Kidney (tissue), 14 donors: Measurements from ENCODE around the gene BORCS8. TPM values are rescaled to one million over a fixed set of nuclear protein-coding genes. Genes with fewer than 3 reads are reported as not detected.
"Not testable (repeated sequence)": the region's sequence is repeated elsewhere in the genome, so short reads cannot be mapped to it uniquely, and the experiment has no call there.

ENCODE experiments used
- DNase-seq, 5 donors: peaks; one replicate each; pipeline ENCODE4 v3.0.0-alpha.2; 2013 to 2020
- FAIRE-seq: peaks from 2 replicates; lab custom pipeline; 2012; peaks lifted over from hg19 to GRCh38; lab: Jason Lieb, UNC
- H3K27ac ChIP-seq, 2 donors: one replicate each; pipeline ENCODE4 v1.7.0; 2013; ENCODE audit warnings: low read depth in 2 of 2, low read length in 2 of 2, inconsistent platforms in 1 of 2
- H3K27me3 ChIP-seq: one replicate; pipeline ENCODE4 v1.7.1; 2013; ENCODE audit warnings: low read length, inconsistent platforms; ENCODE audit not compliant: control insufficient read depth, insufficient read depth
- H3K36me3 ChIP-seq, 3 donors: one replicate each; pipeline versions ENCODE4 v1.7.0 to v1.7.1; 2013; ENCODE audit warnings: low read length in 3 of 3, control low read depth in 1 of 3, inconsistent platforms in 1 of 3; ENCODE audit not compliant: insufficient read depth in 3 of 3, control insufficient read depth in 2 of 3
- H3K4me1 ChIP-seq, 3 donors: one replicate each; pipeline versions ENCODE4 v1.7.0 to v1.7.1; 2013; ENCODE audit warnings: low read length in 3 of 3, inconsistent platforms in 1 of 3, low read depth in 1 of 3; ENCODE audit not compliant: control insufficient read depth in 2 of 3, insufficient read depth in 2 of 3
- H3K4me3 ChIP-seq, 3 donors: one replicate each; pipeline versions ENCODE4 v1.7.0 to v1.8.1; 2013; ENCODE audit warnings: low read length in 3 of 3, control low read depth in 1 of 3, inconsistent platforms in 1 of 3
- H3K9ac ChIP-seq, 3 donors: one replicate each; pipeline versions ENCODE4 v1.7.0 to v1.7.1; 2013; ENCODE audit warnings: low read length in 3 of 3, control low read depth in 1 of 3, inconsistent platforms in 1 of 3
- H3K9me3 ChIP-seq, 3 donors: one replicate each; pipeline versions ENCODE4 v1.7.0 to v1.7.1; 2013; ENCODE audit warnings: low read length in 3 of 3, control low read depth in 1 of 3, inconsistent platforms in 1 of 3; ENCODE audit not compliant: control insufficient read depth in 2 of 3, insufficient read depth in 1 of 3
- CTCF ChIP-seq: IDR thresholded peaks from 3 replicates; pipeline ENCODE4 v1.5.1; 2012; ENCODE audit warnings: mild to moderate bottlenecking, moderate library complexity, borderline replicate concordance; ENCODE audit not compliant: insufficient read depth; ENCODE audit errors: extremely low read depth
- intact Hi-C: fragments of 100-400 bp; cut with DNase I; formaldehyde crosslinking; loops from one replicate; pipeline ENCODE4 v1.11.1; 2022
- polyA plus RNA-seq: library from polyadenylated mRNA; stranded (reverse); fragments of 350-450 nt; fragmentation: Illumina TruSeq; extraction: RNeasy Lipid Tissue Mini Kit (QIAGEN cat#74804); gene quantifications from one replicate; pipeline ENCODE4 v1.2.3, GENCODE V29; 2014; ENCODE audit warnings: low read depth, low replicate concordance; ENCODE audit not compliant: insufficient read depth
- total RNA-seq: library from RNA; stranded (reverse); fragmentation: NEBNext Ultra II Directional; extraction: Animal tissue kit (Norgen Biotek cat#: 25700); gene quantifications from one replicate; pipeline ENCODE4 v1.2.1, GENCODE V29; 2021
- donor health status: control.
- donor health status: control.
- donor health status: control.
- donor health status: control.
- donor health status: control.
- donor health status: DM: yes; HTN: yes; CAD: no.
- donor health status: Normal renal cell carcinoma (clear cell type).

BORCS8 gene
- total and polyA plus RNA-seq, 2 donors from 2014 or later, result 42.2 to 51.7 TPM

- TF ChIP-seq CTCF, result no peak
- H3K27me3 ChIP-seq, result no peaks in the 10 kb centered on the region
- H3K4me1 ChIP-seq, result no peaks in the 10 kb centered on the region
- intact Hi-C loops, result no loop called here
- H3K27ac ChIP-seq, result no peak overlapping the region
- no peak overlapping the region for H3K4me3 ChIP-seq
- peaks cover 0 to 2% (median 0%) of the 10 kb centered on the region in 3 donors for H3K9me3 ChIP-seq
- no peak for DNase-seq
- no peak overlapping the region for H3K9ac ChIP-seq
- no peaks in the 10 kb centered on the region for H3K36me3 ChIP-seq
- FAIRE-seq, result no peak
These were observed 39.1 kb downstream of the BORCS8 start for GRCh38 chr19:19152668-19153384.

GRCh38 chr19:19151418-19151817 is 40.5 kb downstream of the BORCS8 start:
- Histone ChIP-seq H3K27me3 (no peaks in the 10 kb centered on the region), H3K4me3 (no peak overlapping the region), H3K27ac (no peak overlapping the region), H3K9me3 (peaks cover 0 to 2% (median 0%) of the 10 kb centered on the region in 3 donors), H3K9ac (no peak overlapping the region), H3K36me3 (no peaks in the 10 kb centered on the region), H3K4me1 (no peaks in the 10 kb centered on the region)
- TF ChIP-seq CTCF, result no peak
- intact Hi-C loops, result no loop called here
- no peak for FAIRE-seq
- no peak for DNase-seq

GRCh38 chr19:19149435-19149834 is 42.5 kb downstream of the BORCS8 start:
- Histone ChIP-seq H3K9ac (no peak overlapping the region), H3K36me3 (no peaks in the 10 kb centered on the region), H3K4me3 (no peak overlapping the region), H3K9me3 (no peaks in the 10 kb centered on the region), H3K27ac (no peak overlapping the region), H3K27me3 (no peaks in the 10 kb centered on the region), H3K4me1 (no peaks in the 10 kb centered on the region)
- FAIRE-seq (no peak), DNase-seq (no peak)
- intact Hi-C loops, result no loop called here
- TF ChIP-seq CTCF, result no peak

GRCh38 chr19:19148504-19148903 is 43.4 kb downstream of the BORCS8 start:
- H3K4me1 ChIP-seq, H3K27me3 ChIP-seq, H3K36me3 ChIP-seq, H3K9me3 ChIP-seq, FAIRE-seq, H3K27ac ChIP-seq, H3K4me3 ChIP-seq, H3K9ac ChIP-seq, intact Hi-C loops, DNase-seq: not testable (repeated sequence)
